NCI-H1694 treated with DMSO at 0.1 percent for 48 hours (cell line): ENCODE measurements around the gene WSCD1.

Experiments
- DNase-seq: peaks from one replicate; lab custom pipeline; 2025; lab: John Stamatoyannopoulos, UW

The WSCD1 gene

DNA sequence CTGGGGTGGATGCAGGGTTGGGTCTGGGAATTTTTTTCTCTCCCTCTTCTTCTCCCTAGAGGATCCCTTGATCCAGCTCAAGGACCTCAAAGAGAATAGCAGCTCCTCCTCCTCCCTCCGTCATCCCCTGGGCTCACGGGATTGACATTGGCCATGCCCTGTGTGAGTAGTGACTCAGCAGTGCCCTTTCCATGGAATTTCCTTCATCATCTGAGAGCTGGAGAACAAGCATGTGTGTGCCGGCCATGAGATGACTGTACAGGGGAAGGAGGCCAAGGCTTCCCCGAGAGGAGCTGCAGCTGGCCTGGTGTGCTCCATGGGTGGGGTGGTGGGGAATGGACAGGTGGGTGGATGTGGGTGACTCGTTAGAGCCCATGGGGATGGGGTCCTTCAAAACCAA lies 8.9 kb upstream of the WSCD1 start:
- no peak for DNase-seq

DNA sequence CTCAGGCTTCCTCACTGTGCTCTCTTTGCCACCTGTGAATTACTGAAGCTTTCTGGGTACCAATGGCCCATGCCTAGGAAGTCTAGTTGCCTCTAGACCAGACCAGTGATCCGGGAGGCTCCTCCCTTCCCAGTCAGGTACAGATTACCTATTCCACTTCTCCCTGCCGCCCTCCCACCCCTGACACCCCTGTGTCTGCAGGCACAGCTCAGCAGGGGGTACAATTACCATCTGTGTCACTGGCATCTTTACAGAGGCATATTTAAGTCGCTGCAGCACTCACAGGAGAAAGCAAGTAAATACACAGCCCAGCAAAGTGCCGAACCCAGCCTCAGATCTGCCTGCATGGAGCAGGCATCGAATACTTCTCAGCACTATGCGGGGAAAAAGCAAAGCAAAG lies 5.3 kb upstream of the WSCD1 start:
- DNase-seq = no peak

DNA sequence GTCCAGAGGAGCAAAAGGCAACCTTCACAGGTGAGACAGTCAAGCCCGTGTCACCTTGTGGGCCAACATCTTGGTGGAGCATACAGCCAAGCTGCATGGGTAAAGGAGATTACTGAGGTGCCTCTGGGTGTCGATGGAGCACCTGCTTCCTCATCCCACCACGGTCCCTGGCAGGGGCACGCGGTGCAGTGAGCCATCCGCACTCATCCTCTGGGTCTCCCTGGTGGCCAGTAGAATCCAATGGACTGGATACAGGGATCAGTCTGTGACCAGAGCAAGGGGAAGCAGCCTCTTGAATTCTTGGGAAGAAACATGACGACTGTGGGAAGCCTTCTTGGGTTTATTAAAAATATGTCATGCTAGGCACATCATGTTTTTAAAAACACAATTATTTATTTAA lies 4.8 kb upstream of the WSCD1 start:
- DNase-seq = no peak

DNA sequence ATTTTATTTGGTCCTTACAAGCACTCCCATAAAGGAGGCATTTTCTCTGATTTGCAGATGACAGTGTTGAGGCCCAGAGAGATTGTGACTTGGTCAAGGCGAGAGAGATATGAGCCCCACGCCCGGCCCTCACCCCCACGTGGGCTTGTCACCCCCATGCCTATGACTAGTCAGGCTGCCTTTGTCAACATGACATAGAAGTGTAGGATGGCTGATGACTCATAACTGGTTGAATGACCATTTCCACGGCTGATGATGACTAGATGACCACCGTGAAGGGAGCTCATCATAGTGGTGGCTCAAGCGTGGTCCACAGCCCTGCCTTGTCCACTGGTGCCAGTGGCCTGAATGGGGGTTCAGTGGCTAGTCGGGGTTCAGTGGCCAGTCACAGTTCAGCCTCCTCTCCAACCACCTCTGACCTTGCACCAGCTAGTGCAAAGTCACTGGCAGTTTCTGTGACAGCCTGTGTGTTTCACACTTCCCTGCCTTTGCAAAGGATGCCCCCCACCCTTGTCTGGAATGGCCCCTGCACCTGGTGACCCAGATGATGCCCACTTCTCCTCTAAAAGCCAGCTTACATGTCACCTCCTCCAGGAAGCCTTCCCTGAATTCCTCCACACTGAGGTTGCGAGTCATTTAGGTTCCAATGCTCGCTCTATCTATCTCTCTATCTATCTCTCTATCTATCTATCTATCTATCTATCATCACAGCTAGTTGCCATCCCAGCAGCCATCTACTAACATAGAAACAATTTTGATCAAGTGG lies 3.8 kb upstream of the WSCD1 start:
- no peak for DNase-seq

DNA sequence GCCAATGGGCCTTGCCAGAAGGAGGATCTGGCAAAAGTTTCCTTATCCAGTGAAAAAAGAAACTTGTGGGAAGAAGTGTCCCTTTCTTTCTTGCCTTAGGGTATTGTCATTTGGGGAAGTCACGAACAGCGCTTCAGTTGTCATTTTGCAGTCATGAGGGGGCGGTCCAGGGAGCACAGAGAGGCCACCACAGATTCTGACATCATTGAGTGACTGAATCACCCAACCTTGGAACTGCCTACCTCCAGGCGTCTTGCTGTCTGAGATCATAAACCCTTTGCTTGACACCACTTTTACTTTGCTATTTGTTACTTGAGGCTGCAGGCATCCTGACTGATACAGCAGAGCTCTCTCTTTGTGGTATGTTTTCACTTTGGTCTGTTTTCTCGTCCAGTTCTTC lies 3.1 kb upstream of the WSCD1 start:
- DNase-seq = no peak

DNA sequence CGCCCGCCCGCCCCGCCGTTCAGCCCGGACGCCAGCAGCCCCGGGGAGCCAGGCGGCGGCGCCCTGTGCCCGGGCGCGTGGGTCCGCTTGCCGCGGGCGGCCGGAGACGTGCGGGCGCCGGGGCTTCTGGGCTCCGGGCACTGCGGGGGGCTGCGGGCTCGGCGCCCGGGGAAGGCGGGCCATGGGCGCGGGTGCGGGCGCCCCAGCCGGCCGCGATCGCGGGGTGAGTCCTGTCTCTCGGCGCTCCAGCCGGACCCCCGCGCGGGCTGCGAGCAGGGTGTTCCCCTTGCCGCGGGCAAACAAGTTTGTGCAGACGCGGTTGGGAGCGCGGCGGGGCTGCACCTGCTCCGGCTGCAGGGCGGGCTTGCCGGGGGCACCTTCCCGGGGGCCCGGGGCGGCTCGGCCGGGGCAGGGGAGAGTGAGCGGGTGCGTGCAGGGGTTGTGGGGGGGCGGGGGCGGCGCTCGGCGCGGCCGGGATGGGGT lies 292 bp downstream of the WSCD1 start:
- no peak for DNase-seq

DNA sequence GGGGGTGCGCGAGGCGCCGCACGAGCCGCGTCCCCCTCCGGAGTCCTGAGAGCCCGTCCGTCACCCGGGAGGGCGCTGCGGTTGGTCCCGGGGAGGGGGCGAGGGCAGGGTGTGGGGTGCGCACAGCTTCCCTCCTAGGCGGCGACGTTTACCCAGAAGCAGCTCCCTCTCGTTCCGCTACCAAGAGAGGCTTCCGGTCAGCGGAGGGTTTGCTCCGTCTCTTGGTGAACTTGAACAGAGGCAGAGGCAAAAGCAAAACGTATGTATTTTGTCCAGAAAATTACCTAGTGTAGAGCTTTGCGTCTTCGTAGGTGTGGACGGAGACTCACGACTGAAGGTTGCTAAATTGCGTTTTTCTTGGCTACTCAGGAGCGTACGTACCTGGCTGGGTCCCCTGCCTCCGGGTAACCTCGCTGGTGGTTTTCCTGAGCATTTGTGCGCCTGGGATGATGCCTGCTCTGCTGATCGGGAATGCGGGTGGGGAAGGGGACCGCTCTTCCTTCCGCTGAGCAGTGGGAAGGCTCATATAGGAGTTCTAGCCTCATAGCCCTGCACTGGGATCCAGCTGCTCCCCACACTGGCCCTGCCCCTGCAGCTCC lies 833 bp downstream of the WSCD1 start:
- DNase-seq = no peak

DNA sequence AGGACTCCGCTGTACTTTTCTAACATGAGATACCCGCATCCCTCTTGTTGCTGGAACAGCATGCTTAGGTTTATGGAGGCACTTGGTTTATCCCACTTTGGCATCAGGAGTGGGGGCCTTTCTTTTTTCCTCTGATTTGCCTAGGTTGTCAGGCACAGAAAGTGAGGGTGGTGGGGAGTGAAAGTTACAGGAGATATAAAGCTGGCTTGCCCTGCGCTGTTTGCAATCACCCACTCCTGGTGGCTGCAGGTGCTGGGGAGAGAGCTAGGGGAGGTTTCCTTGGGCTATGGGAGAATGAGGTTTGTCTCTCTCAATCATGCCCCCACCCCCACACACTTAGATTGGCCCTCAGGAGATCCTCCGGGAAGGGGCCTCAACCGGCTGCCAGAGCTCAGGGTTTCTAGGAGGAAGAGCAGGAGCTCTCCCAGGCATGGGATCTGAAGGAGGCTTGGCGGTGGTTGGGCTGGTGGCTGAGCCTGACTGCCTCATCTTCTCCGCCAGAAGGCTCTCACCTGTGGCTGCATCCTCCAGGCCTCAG lies 1.4 kb downstream of the WSCD1 start:
- DNase-seq = no peak

DNA sequence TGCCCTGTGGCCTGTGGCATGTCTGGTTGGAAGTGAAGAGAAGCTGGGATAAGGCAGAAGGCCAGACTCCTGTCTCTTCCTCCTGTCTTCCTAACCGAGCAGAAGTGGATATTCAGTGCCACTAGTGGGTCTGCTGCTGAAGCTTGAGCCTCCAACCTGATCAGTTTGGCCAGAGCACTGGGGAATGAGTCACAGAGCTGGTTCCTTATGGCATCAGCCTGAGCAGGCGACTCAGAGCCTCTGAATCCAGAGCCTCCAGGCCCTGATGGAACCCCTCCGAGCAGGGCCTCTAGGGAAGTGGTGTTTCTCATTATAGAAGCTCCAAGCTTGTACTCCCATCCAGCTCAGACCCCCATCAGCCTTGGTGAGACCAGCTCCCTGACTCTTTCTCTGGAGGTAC lies 2.0 kb downstream of the WSCD1 start:
- DNase-seq = no peak

DNA sequence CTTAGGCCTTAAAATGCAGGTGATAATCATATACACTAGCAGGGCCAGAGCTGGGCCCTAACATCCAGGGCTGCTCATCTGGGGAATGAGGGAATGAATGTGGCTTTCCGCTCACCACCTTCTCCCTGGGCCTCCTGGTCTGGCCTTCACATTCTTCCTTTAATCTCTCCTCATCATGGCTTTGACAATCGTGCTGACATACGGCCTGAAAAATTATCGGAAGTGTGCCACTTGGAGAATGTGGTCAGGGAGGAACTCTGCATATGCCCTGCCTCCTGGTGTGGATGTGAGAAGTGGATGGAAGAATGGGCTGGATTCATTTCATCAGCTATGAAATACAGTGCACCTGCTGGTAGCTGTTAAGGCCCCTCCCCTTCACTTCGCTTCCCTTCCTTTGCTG lies 2.4 kb downstream of the WSCD1 start:
- DNase-seq = no peak

DNA sequence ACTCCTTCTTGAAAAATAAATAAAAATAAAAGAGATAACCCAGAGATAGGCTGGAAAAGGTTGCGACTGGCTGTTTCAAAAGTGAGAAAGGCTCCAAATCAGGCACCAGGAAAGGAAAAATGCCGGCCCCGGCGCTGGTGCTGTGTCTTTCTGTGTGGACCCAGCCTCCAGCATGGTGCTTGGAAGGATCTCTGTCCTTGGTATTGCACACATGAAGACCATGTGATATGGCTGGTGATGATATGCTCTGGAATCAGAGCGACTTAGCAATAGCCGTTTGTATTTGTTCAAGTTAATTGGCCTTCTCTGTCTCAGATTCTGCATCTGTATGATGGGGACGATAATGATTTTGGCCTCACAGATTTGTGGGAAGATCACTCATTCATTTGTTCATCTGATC lies 3.4 kb downstream of the WSCD1 start:
- DNase-seq = no peak

DNA sequence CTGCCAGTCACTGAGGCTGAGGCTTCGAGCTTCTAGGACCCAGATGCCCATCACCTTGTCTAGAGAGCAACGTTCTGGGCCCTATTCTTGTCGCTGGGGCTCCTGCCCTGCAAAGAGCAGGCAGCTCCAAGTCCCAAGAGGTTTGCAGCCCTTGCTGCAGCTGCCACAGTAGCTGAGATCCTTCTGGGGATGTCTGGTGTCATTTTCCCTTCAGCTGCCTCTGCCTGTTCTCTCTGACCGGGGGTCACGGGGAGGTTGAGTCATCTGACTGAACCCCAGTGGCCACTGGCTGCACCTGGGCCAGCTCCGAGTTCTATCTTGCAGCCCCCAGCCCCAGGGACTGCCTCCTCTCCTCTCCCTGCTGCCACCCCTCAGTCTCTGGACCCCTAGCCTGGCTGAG lies 4.9 kb downstream of the WSCD1 start:
- DNase-seq = peak; percentile 13

DNA sequence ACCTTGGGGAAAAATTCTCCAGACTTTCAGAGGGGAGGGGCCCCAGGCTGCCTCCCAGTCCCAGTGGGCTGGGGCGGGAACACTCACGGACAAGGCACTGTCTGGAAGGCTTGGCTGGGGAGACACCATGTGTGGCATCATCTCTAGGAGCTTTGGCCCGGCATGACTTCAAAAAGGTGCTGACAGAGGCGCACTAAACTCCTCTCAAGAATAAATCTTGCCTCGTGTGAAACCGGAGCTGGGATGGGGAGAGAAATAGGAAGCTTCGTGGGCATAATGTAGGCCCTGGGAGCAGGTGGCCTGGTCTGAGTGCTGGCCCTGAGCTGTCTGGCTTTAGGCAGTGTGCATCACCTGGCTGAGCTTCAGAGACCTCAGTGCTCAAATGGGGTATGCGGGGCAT lies 5.7 kb downstream of the WSCD1 start:
- no peak for DNase-seq

DNA sequence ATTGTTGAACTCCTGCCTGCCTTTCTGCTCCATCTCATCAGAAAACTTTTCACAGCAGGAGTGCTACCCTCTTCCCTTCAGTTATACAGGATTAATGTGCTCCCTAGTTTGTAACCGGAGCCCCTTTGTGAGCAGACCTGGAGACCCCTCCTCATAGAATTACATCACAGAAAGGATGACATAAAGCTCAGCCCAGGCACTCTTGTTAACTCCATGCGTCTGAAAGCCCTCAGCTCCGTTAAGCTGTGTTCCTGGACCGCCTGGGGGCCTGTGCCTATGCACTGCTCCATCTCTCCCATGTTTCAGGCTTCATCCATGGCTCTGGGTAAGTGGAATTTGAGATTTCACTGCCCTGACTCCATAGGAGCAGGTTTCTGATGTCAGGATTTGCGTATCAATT lies 7.6 kb downstream of the WSCD1 start:
- DNase-seq = no peak

DNA sequence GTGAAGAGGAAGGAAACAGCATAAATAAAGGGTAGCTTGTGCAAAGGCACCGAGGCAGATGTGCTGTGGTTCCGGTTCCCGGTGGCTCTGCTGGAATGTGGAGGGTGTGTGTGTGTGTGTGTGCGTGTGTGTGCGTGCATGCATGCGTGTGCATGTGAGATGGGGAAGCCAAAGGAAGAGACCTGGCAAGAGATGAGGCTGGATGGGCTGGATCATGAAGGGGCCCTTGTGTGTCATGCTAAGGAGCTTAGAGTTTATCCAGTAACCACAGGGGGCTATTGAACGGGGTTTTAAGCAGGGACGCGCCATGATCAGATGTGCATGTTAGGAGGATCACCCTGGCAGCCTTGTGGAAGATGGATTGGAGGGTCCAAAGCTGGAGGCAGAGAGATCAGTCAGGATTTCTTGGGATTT lies 8.3 kb downstream of the WSCD1 start:
- no peak for DNase-seq

DNA sequence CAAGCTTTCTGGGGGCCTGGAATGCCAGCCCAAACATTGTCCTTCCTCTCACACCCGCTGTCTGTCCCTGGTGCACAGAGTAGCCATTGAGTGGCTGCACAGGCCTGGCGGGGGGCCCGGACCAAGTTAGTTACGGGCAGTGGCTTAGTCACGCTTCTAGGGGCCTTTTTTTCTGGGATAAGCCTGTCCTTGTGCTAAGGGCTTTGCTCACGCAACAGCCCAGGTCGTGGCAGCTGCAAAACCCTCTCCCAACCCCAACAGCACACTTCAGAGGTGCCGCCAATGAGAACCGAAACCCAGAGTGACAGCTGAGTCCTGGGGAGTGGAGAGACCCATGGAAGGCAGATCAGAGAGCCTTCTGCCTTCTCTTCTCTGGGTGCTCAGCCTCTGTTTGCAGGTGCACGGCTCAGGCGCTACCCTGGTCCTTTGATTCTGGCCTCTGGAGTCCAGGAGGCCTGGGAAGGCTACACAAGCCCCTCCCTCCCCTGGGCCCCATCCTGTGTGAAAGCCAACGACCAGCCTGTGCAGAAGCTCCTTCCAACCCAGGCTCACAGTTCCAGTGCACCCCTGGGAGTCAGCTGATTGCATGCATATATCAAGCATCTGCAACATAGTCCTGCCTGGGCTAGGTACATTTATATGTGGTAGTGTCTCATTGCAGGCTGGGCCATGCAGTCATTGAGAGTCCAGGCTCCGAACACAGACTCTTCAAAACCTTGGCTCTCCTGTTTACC lies 9.1 kb downstream of the WSCD1 start:
- DNase-seq = no peak

DNA sequence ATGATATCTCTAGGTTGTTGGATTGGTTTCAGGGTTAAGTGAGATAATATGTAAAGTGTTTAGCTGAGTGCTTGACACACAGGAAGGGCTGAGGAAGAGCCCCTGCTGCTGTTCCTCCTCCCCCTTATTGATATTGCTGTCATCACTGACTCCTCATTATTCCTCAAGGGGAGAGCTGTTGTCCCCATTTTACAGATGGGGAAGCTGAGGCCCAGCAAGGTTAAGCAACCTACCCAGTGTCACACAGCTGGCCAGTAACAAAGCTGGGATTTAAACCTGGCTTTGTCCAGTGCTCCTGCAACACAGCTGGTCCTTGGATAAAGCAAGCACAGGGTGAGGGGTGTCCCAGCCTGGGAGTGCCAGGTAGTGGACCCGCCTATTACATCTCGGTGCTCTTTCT lies 9.8 kb downstream of the WSCD1 start:
- no peak for DNase-seq

DNA sequence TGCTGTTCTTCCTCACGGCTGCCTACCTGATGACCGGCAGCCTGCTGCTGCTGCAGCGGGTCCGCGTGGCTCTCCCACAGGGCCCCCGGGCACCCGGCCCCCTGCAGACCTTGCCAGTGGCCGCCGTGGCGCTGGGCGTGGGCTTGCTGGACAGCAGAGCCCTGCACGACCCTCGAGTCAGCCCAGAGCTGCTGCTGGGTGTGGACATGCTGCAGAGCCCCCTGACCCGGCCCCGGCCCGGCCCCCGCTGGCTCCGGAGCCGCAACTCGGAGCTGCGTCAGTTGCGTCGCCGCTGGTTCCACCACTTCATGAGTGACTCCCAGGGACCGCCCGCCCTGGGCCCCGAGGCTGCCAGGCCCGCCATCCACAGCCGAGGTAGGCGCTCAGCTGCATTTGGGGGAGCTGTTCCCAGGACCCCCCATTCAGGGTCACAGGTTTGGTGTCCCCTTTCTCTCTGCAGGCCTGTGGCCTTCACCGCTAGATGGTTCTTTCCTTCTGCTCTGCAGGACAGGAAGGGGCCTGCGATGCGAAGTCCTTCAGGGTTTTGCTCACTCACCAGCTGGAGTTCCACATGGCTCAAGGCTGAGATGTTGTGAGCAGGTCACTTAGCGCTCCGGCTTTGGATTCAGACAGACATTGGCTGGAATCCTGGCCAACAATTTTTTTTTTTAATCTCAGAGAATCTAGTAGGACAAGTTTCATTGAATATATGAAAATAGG lies 10.7 kb downstream of the WSCD1 start:
- no peak for DNase-seq

DNA sequence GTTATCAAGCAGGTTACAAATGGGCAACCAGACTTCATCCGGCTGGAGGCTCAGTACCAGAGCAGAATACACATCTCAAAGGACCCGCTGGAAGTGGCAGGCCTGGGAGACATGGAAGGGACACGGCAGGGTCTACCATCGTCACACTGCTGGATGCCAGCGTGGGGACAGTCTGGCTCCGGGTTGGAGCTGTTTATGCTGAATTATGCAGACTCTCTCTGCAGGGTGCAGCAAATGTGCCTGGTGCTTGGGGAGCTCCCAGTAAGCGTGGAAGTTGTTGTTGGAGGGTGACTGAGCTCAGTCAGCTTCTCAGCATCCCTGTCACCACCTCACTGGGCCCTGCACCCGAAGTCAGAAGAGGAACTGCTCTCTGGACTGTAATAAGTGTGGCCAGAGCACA lies 12.2 kb downstream of the WSCD1 start:
- no peak for DNase-seq

DNA sequence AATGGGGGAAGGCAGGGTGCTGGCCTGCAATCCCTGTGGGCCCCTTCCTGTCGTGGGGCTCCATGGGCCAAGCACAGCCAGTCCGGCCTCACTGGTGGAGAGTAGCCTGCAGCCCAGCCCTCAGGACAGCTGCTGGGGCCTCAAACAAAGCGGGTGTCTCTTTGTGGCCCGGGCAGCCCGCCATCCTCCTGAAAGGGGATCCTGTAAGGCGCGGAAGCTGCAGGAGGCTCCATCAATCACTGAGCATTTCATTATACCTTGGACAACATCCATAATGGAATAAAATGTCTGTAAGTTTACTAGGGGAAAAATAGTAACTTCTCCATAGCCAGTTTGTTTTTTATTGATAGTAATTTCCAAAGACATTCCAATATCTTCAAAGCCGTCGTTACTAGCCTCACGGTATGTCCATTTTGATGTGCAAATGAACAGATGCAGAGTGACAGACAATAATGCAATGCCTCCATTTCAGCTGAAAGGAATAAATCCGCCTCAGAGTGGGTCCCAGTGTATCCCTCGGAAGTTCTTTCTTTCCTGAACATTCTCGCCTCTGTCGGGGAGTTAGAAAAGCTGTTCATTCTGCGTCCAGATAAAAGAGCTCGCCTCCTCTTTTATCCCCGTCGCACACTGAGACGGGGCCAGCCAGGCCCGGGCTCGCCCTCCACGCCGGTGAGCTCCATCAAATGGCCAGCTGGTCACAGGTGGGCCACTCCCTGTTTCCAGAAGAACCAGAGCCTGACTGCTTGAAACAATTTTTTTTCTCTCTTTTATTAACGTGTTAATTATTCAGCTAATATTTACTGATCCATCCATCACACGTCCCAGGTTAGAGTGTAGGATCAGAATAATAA lies 14.4 kb downstream of the WSCD1 start:
- no peak for DNase-seq

DNA sequence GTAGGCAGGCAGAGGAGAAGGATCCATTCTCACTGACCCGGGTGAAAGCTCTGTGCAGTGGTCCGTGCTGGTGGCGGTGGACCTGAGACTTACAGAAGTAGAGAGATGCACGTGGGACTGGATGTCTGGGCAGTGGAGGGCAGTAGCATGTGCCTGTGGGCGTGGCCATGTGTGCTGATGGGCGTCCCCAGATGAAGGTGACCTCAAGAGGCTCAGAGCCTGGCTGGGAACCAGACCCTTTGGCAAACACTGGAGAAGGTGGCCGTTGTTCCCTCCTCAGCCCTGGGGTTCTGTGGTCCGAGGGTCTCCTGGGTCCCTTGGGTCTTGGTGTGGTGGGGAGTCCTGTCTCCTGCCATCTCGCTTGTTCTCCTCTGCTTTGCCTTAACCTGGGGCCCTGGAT lies 15.6 kb downstream of the WSCD1 start:
- DNase-seq = no peak
